Measurements from ENCODE around the gene DVL3. TPM values are rescaled to one million over a fixed set of nuclear protein-coding genes. Genes with fewer than 3 reads are reported as not detected.
"Not testable (repeated sequence)": the region's sequence is repeated elsewhere in the genome, so short reads cannot be mapped to it uniquely, and the experiment has no call there.

DVL3 gene
- total RNA-seq, 4 donors from 2014 or later: 28.9 to 45.2 (median 34.4) TPM

DNA sequence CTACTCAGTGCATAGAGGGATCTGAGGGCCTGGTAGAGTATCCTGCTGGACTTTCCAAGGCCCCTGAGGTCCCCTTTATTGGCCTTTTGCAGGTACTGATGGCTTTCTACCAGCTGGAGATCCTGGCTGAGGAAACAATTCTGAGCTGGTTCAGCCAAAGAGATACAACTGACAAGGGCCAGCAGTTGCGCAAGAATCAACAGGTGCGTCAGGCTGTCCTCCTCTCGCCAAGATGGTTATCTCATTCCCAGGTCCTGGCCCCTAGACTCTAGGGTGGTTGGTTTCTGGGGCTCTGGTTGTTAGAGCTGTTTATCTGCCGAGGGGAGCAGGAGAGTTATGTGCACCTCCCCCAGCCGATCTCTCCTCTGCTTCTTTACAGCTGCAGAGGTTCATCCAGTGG, 10.7 kb upstream of the DVL3 start:
- Histone ChIP-seq H3K9me3 (no peaks in the 10 kb centered on the region), H3K27ac (peak overlapping the region in 1 of 4 donors; percentile 21), H3K36me3 (peaks cover 43 to 74% (median 47%) of the 10 kb centered on the region in 3 donors), H3K27me3 (no peaks in the 10 kb centered on the region), H3K4me1 (peaks cover 0 to 17% (median 0%) of the 10 kb centered on the region in 3 donors), H3K4me3 (no peak overlapping the region)
- intact Hi-C loops (cut with DNase I): no loop called here
- DNase-seq: no peak
- 37 to 58% methylated on average over 2 to 4 of the region's 5 CpGs for WGBS, 2 donors
- TF ChIP-seq POLR2A (IDR thresholded peaks at IDR 0.05): no peak
- TF ChIP-seq, protein P1, sequence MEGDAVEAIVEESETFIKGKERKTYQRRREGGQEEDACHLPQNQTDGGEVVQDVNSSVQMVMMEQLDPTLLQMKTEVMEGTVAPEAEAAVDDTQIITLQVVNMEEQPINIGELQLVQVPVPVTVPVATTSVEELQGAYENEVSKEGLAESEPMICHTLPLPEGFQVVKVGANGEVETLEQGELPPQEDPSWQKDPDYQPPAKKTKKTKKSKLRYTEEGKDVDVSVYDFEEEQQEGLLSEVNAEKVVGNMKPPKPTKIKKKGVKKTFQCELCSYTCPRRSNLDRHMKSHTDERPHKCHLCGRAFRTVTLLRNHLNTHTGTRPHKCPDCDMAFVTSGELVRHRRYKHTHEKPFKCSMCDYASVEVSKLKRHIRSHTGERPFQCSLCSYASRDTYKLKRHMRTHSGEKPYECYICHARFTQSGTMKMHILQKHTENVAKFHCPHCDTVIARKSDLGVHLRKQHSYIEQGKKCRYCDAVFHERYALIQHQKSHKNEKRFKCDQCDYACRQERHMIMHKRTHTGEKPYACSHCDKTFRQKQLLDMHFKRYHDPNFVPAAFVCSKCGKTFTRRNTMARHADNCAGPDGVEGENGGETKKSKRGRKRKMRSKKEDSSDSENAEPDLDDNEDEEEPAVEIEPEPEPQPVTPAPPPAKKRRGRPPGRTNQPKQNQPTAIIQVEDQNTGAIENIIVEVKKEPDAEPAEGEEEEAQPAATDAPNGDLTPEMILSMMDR (IDR thresholded peaks at IDR 0.05): no peak

DNA sequence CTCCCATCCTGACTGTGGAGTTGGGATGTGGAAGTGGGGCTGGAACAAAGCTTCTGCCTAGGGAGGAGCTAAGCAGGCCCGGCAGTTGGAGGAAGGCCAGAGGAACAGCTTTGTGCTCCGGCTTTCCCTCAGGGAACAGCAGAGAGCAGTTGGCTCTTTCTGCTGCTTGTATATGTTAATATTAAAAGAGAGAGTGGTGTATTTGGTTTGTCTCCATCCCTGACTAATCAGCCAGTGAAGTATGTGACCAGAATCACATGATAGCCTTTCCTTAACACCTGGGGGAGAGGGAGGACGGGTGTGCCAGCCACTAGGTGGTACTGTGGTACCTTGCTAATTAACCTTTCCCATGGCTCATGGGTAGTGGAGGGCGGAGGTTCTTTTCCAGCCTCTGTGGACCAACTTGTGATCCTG, 10.1 kb upstream of the DVL3 start:
- no peaks in the 10 kb centered on the region for H3K9me3 ChIP-seq
- WGBS, 2 donors: 21 to 33% methylated on average over 4 of the region's 4 CpGs
- no peak overlapping the region for H3K4me3 ChIP-seq
- H3K27ac ChIP-seq: peak overlapping the region in 2 of 4 donors; percentile 21 to 38
- TF ChIP-seq, protein P1 (IDR thresholded peaks at IDR 0.05): peak; percentile 38 to 76 (median 55)
- TF ChIP-seq POLR2A (IDR thresholded peaks at IDR 0.05): no peak
- H3K36me3 ChIP-seq: peaks cover 43 to 68% (median 45%) of the 10 kb centered on the region in 3 donors
- H3K4me1 ChIP-seq: peaks cover 0 to 20% (median 0%) of the 10 kb centered on the region in 3 donors
- intact Hi-C loops (cut with DNase I): loop anchor here (5.0 kb wide), 1 partner anchor 97 kb away; no protein-coding TSS in a partner anchor
- H3K27me3 ChIP-seq: no peaks in the 10 kb centered on the region
- no peak for DNase-seq

DNA sequence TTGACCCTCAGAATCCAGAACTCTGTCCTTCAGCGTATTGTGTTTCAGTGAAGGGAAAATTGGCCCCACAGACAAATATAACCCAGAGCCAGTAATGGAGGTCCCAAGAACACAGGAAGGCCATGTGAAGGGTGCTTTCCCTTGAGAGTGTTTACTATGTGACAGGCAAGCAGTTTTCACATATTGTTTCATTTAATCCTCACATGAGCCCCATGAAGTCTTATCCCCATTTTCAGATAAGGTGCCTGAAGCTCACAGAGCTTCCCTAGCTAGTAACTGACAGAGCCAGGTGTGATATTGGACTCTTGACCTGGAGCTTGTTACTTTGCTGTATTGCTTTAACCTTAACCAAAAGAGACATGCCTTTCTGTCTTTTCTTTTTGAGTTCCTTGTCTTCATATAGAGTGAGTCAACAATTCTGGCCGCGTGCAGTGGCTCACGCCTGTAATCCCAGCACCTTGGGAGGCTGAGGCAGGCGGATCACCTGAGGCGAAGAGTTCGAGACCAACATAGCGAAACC, 9.4 kb upstream of the DVL3 start:
- 85 to 88% methylated on average over 1 to 4 of the region's 8 CpGs for WGBS, 2 donors

DNA sequence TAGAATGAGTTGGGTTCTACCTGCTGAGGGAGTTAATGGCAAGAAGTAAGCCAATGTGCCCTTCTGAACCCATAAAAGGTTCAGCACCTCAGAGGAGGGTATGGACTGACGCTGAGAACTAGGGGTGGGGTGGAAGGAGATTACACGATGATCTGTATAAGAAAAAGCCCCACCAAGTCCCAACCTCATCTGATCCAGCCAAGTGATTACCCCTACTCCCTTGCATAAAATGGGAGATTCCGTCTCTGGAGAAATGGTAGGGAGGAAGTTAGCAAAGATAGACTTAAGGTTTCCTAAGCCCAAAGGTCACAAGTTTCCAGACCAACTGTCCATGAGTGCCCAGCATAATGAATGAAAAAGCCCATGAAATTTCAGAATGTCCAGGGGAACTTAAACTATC, 7.1 kb upstream of the DVL3 start:
- 76 to 89% methylated on average over 3 of the region's 3 CpGs for WGBS, 2 donors
- Histone ChIP-seq H3K4me3 (no peak overlapping the region), H3K4me1 (peaks cover 0 to 20% (median 0%) of the 10 kb centered on the region in 3 donors), H3K36me3 (peaks cover 23 to 38% (median 26%) of the 10 kb centered on the region in 3 donors), H3K9me3 (no peaks in the 10 kb centered on the region), H3K27me3 (no peaks in the 10 kb centered on the region), H3K27ac (no peak overlapping the region)
- no peak for DNase-seq
- intact Hi-C loops (cut with DNase I): loop anchor here (5.0 kb wide), 1 partner anchor 94 kb away; no protein-coding TSS in a partner anchor
- no peak for TF ChIP-seq POLR2A (IDR thresholded peaks at IDR 0.05)
- TF ChIP-seq, protein P1 (IDR thresholded peaks at IDR 0.05): no peak

More for the DNA sequence above, 9.4 kb upstream of the DVL3 start:
- Histone ChIP-seq H3K27ac (peak overlapping the region in 2 of 4 donors; percentile 21), H3K4me3 (no peak overlapping the region), H3K36me3 (peaks cover 40 to 61% (median 40%) of the 10 kb centered on the region in 3 donors), H3K27me3 (no peaks in the 10 kb centered on the region), H3K9me3 (no peaks in the 10 kb centered on the region), H3K4me1 (peaks cover 0 to 20% (median 0%) of the 10 kb centered on the region in 3 donors)
- intact Hi-C loops (cut with DNase I): loop anchor here (5.0 kb wide), 1 partner anchor 96 kb away; no protein-coding TSS in a partner anchor
- TF ChIP-seq, protein P1 (IDR thresholded peaks at IDR 0.05): no peak
- no peak for TF ChIP-seq POLR2A (IDR thresholded peaks at IDR 0.05)
- DNase-seq: no peak

DNA sequence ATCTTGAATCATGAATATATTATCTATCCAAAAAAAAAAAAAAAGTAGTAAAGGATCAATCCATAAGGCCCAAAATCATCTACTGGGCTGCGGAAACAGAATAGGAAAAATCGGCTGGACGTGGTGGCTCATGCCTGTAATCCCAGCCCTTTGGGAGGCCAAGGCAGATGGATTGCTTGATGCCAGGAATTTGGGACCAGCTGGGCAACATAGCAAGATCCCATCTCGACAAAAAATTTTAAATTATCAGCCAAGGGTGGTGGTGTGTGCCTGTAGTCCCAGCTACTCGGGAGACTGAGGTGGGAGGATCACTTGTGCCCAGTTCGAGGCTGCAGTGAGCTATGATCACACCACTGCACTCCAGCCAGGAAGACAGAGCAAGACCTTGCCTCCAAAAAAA, 6.1 kb upstream of the DVL3 start:
- intact Hi-C loops (cut with DNase I): loop anchor here (5.0 kb wide), 1 partner anchor 93 kb away; no protein-coding TSS in a partner anchor
- TF ChIP-seq, protein P1 (IDR thresholded peaks at IDR 0.05): no peak
- no peak for TF ChIP-seq POLR2A (IDR thresholded peaks at IDR 0.05)
- DNase-seq: no peak
- Histone ChIP-seq H3K36me3 (peaks cover 13 to 27% (median 16%) of the 10 kb centered on the region in 3 donors), H3K9me3 (no peaks in the 10 kb centered on the region), H3K27me3 (no peaks in the 10 kb centered on the region), H3K4me3 (no peak overlapping the region), H3K27ac (no peak overlapping the region), H3K4me1 (peaks cover 0 to 29% (median 0%) of the 10 kb centered on the region in 3 donors)
- WGBS, 2 donors: 76 to 85% methylated on average over 6 of the region's 6 CpGs

DNA sequence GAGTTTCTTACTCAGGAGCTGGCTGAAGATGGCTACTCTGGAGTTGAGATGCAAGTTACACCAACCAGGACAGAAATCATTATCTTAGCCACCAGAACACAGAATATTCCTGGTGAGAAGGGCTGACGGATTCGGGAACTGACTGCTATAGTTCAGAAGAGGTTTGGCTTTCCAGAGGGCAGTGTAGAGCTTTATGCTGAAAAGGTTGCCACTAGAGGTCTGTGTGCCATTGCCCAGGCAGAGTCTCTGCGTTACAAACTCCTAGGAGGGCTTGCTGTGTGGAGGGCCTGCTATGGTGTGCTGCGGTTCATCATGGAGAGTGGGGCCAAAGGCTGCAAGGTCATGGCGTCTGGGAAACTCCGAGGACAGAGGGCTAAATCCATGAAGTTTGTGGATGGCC, 5.4 kb upstream of the DVL3 start:
- not testable (repeated sequence) for H3K9me3 ChIP-seq, H3K4me3 ChIP-seq, DNase-seq, H3K27me3 ChIP-seq, H3K27ac ChIP-seq
- intact Hi-C loops (cut with DNase I): loop anchor here (5.0 kb wide), 1 partner anchor 93 kb away; no protein-coding TSS in a partner anchor
- WGBS, 2 donors: 70 to 71% methylated on average over 6 of the region's 6 CpGs
- peaks cover 0 to 29% (median 3%) of the 10 kb centered on the region in 3 donors for H3K4me1 ChIP-seq
- H3K36me3 ChIP-seq: peaks cover 7 to 21% (median 9%) of the 10 kb centered on the region in 3 donors

Data from esophagus squamous epithelium (tissue), 5 donors.